Measurements from ENCODE around the gene CAPZA2.
A peak's percentile ranks its signal among the peaks of the same experiment; 100 is the strongest.

The CAPZA2 gene

GRCh38 chr7:116836048-116836447 lies 26.3 kb upstream of the CAPZA2 start:
- no peak overlapping the region for H3K27ac ChIP-seq (ENCODE audit: low read depth, low read length)
- WGBS (ENCODE audit: extremely low coverage, insufficient coverage, low lambda C conversion rate) = no CpG with 5 or more reads among the region's 2 CpGs

GRCh38 chr7:116836911-116837310 lies 25.5 kb upstream of the CAPZA2 start:
- Histone ChIP-seq H3K27me3 (ENCODE audit: insufficient read depth, low read length, poor library complexity) (no peaks in the 10 kb centered on the region), H3K18ac (ENCODE audit: low read length) (no peak overlapping the region), H4K5ac (ENCODE audit: low read length) (no peak overlapping the region), H3K4me2 (ENCODE audit: low read length) (no peak overlapping the region), H3K4ac (ENCODE audit: low read depth, low read length) (no peak overlapping the region), H3K56ac (ENCODE audit: low read length) (no peak overlapping the region), H2BK15ac (replicated peaks; ENCODE audit: low read depth) (no peak overlapping the region), H3K27ac (ENCODE audit: low read depth, low read length) (no peak overlapping the region), H3K79me1 (ENCODE audit: low read length) (no peaks in the 10 kb centered on the region), H3K79me2 (ENCODE audit: control insufficient read depth, insufficient read depth, low read length) (no peaks in the 10 kb centered on the region), H4K8ac (ENCODE audit: low read depth, low read length) (no peak overlapping the region), H2BK120ac (ENCODE audit: low read depth, low read length) (no peak overlapping the region), H3K9ac (ENCODE audit: low read length) (no peak overlapping the region), H3K36me3 (ENCODE audit: control insufficient read depth, insufficient read depth, low read length) (no peaks in the 10 kb centered on the region), H2AK5ac (ENCODE audit: low read length) (no peak overlapping the region), H3K23ac (ENCODE audit: low read length) (no peak overlapping the region), H3K4me1 (ENCODE audit: control insufficient read depth, low read depth, low read length) (no peaks in the 10 kb centered on the region), H2BK5ac (ENCODE audit: low read length) (no peak overlapping the region), H3K4me3 (ENCODE audit: low read length) (no peak overlapping the region)
- no CpG with 5 or more reads among the region's 4 CpGs for WGBS (ENCODE audit: extremely low coverage, insufficient coverage, low lambda C conversion rate)
- DNase-seq = no peak

More at GRCh38 chr7:116836048-116836447, 26.3 kb upstream of the CAPZA2 start:
- H3K36me3 ChIP-seq (ENCODE audit: control insufficient read depth, insufficient read depth, low read length) = no peaks in the 10 kb centered on the region
- H3K4me2 ChIP-seq (ENCODE audit: low read length) = no peak overlapping the region
- no peaks in the 10 kb centered on the region for H3K79me2 ChIP-seq (ENCODE audit: control insufficient read depth, insufficient read depth, low read length)
- H3K4me1 ChIP-seq (ENCODE audit: control insufficient read depth, low read depth, low read length) = no peaks in the 10 kb centered on the region
- no peak overlapping the region for H3K9ac ChIP-seq (ENCODE audit: low read length)
- no peak overlapping the region for H2BK15ac ChIP-seq (replicated peaks; ENCODE audit: low read depth)
- H3K4ac ChIP-seq (ENCODE audit: low read depth, low read length) = no peak overlapping the region
- H2BK5ac ChIP-seq (ENCODE audit: low read length) = no peak overlapping the region
- no peak overlapping the region for H2BK120ac ChIP-seq (ENCODE audit: low read depth, low read length)
- H3K4me3 ChIP-seq (ENCODE audit: low read length) = no peak overlapping the region
- H3K18ac ChIP-seq (ENCODE audit: low read length) = no peak overlapping the region
- no peak overlapping the region for H4K8ac ChIP-seq (ENCODE audit: low read depth, low read length)
- no peak overlapping the region for H3K56ac ChIP-seq (ENCODE audit: low read length)
- H3K79me1 ChIP-seq (ENCODE audit: low read length) = no peaks in the 10 kb centered on the region
- no peak overlapping the region for H4K5ac ChIP-seq (ENCODE audit: low read length)
- H3K27me3 ChIP-seq (ENCODE audit: insufficient read depth, low read length, poor library complexity) = no peaks in the 10 kb centered on the region
- DNase-seq = no peak
- no peak overlapping the region for H3K23ac ChIP-seq (ENCODE audit: low read length)
- no peak overlapping the region for H2AK5ac ChIP-seq (ENCODE audit: low read length)

GRCh38 chr7:116837586-116837985 lies 24.8 kb upstream of the CAPZA2 start:
- no CpG with 5 or more reads among the region's 3 CpGs for WGBS (ENCODE audit: extremely low coverage, insufficient coverage, low lambda C conversion rate)
- Histone ChIP-seq H3K9ac (ENCODE audit: low read length) (no peak overlapping the region), H3K36me3 (ENCODE audit: control insufficient read depth, insufficient read depth, low read length) (no peaks in the 10 kb centered on the region), H3K27ac (ENCODE audit: low read depth, low read length) (no peak overlapping the region), H3K18ac (ENCODE audit: low read length) (no peak overlapping the region), H2AK5ac (ENCODE audit: low read length) (no peak overlapping the region), H3K4me3 (ENCODE audit: low read length) (no peak overlapping the region), H4K8ac (ENCODE audit: low read depth, low read length) (no peak overlapping the region), H2BK120ac (ENCODE audit: low read depth, low read length) (no peak overlapping the region), H3K4me2 (ENCODE audit: low read length) (no peak overlapping the region), H3K27me3 (ENCODE audit: insufficient read depth, low read length, poor library complexity) (no peaks in the 10 kb centered on the region), H4K5ac (ENCODE audit: low read length) (no peak overlapping the region), H3K79me2 (ENCODE audit: control insufficient read depth, insufficient read depth, low read length) (no peaks in the 10 kb centered on the region), H3K23ac (ENCODE audit: low read length) (no peak overlapping the region), H3K56ac (ENCODE audit: low read length) (no peak overlapping the region), H3K79me1 (ENCODE audit: low read length) (no peaks in the 10 kb centered on the region), H2BK15ac (replicated peaks; ENCODE audit: low read depth) (no peak overlapping the region), H2BK5ac (ENCODE audit: low read length) (no peak overlapping the region), H3K4ac (ENCODE audit: low read depth, low read length) (no peak overlapping the region), H3K4me1 (ENCODE audit: control insufficient read depth, low read depth, low read length) (no peaks in the 10 kb centered on the region)
- no peak for DNase-seq

- Histone ChIP-seq H3K23ac (ENCODE audit: low read length) (no peak overlapping the region), H3K4me2 (ENCODE audit: low read length) (no peak overlapping the region), H3K4me1 (ENCODE audit: control insufficient read depth, low read depth, low read length) (no peaks in the 10 kb centered on the region), H3K79me1 (ENCODE audit: low read length) (no peaks in the 10 kb centered on the region), H3K4ac (ENCODE audit: low read depth, low read length) (no peak overlapping the region), H3K79me2 (ENCODE audit: control insufficient read depth, insufficient read depth, low read length) (no peaks in the 10 kb centered on the region), H3K18ac (ENCODE audit: low read length) (no peak overlapping the region), H4K5ac (ENCODE audit: low read length) (no peak overlapping the region), H2BK15ac (replicated peaks; ENCODE audit: low read depth) (no peak overlapping the region), H3K9ac (ENCODE audit: low read length) (no peak overlapping the region), H3K27ac (ENCODE audit: low read depth, low read length) (no peak overlapping the region), H3K27me3 (ENCODE audit: insufficient read depth, low read length, poor library complexity) (no peaks in the 10 kb centered on the region), H3K4me3 (ENCODE audit: low read length) (no peak overlapping the region), H2BK120ac (ENCODE audit: low read depth, low read length) (no peak overlapping the region), H4K8ac (ENCODE audit: low read depth, low read length) (no peak overlapping the region), H2BK5ac (ENCODE audit: low read length) (no peak overlapping the region), H3K56ac (ENCODE audit: low read length) (no peak overlapping the region), H3K36me3 (ENCODE audit: control insufficient read depth, insufficient read depth, low read length) (no peaks in the 10 kb centered on the region), H2AK5ac (ENCODE audit: low read length) (no peak overlapping the region)
- WGBS (ENCODE audit: extremely low coverage, insufficient coverage, low lambda C conversion rate) = no CpG with 5 or more reads among the region's 5 CpGs
- DNase-seq = peak; percentile 19
These were observed 22.1 kb upstream of the CAPZA2 start for GRCh38 chr7:116840256-116840655.

- WGBS (ENCODE audit: extremely low coverage, insufficient coverage, low lambda C conversion rate) = no CpG with 5 or more reads among the region's 1 CpG
These were observed 20.0 kb upstream of the CAPZA2 start for GRCh38 chr7:116842371-116842770.

GRCh38 chr7:116843378-116843777 lies 19.0 kb upstream of the CAPZA2 start:
- Histone ChIP-seq H3K27ac (ENCODE audit: low read depth, low read length) (no peak overlapping the region), H3K4me3 (ENCODE audit: low read length) (no peak overlapping the region), H3K36me3 (ENCODE audit: control insufficient read depth, insufficient read depth, low read length) (no peaks in the 10 kb centered on the region), H3K4me2 (ENCODE audit: low read length) (no peak overlapping the region), H2AK5ac (ENCODE audit: low read length) (no peak overlapping the region), H3K9ac (ENCODE audit: low read length) (no peak overlapping the region), H3K79me1 (ENCODE audit: low read length) (no peaks in the 10 kb centered on the region), H3K4ac (ENCODE audit: low read depth, low read length) (no peak overlapping the region), H3K27me3 (ENCODE audit: insufficient read depth, low read length, poor library complexity) (no peaks in the 10 kb centered on the region), H4K5ac (ENCODE audit: low read length) (no peak overlapping the region), H3K18ac (ENCODE audit: low read length) (no peak overlapping the region), H2BK120ac (ENCODE audit: low read depth, low read length) (no peak overlapping the region), H3K23ac (ENCODE audit: low read length) (no peak overlapping the region), H3K79me2 (ENCODE audit: control insufficient read depth, insufficient read depth, low read length) (no peaks in the 10 kb centered on the region), H4K8ac (ENCODE audit: low read depth, low read length) (no peak overlapping the region), H3K4me1 (ENCODE audit: control insufficient read depth, low read depth, low read length) (no peaks in the 10 kb centered on the region), H3K56ac (ENCODE audit: low read length) (no peak overlapping the region), H2BK15ac (replicated peaks; ENCODE audit: low read depth) (no peak overlapping the region), H2BK5ac (ENCODE audit: low read length) (no peak overlapping the region)
- DNase-seq = no peak
- no CpG with 5 or more reads among the region's 4 CpGs for WGBS (ENCODE audit: extremely low coverage, insufficient coverage, low lambda C conversion rate)

More at GRCh38 chr7:116842371-116842770, 20.0 kb upstream of the CAPZA2 start:
- no peaks in the 10 kb centered on the region for H3K4me1 ChIP-seq (ENCODE audit: control insufficient read depth, low read depth, low read length)
- H3K4me2 ChIP-seq (ENCODE audit: low read length) = no peak overlapping the region
- no peaks in the 10 kb centered on the region for H3K79me1 ChIP-seq (ENCODE audit: low read length)
- no peak overlapping the region for H3K56ac ChIP-seq (ENCODE audit: low read length)
- no peak overlapping the region for H3K18ac ChIP-seq (ENCODE audit: low read length)
- no peak overlapping the region for H2AK5ac ChIP-seq (ENCODE audit: low read length)
- no peak overlapping the region for H2BK15ac ChIP-seq (replicated peaks; ENCODE audit: low read depth)
- H2BK120ac ChIP-seq (ENCODE audit: low read depth, low read length) = no peak overlapping the region
- no peak overlapping the region for H4K5ac ChIP-seq (ENCODE audit: low read length)
- no peaks in the 10 kb centered on the region for H3K27me3 ChIP-seq (ENCODE audit: insufficient read depth, low read length, poor library complexity)
- no peak overlapping the region for H3K9ac ChIP-seq (ENCODE audit: low read length)
- no peaks in the 10 kb centered on the region for H3K36me3 ChIP-seq (ENCODE audit: control insufficient read depth, insufficient read depth, low read length)
- no peak overlapping the region for H3K27ac ChIP-seq (ENCODE audit: low read depth, low read length)
- no peak overlapping the region for H4K8ac ChIP-seq (ENCODE audit: low read depth, low read length)
- DNase-seq = no peak
- no peak overlapping the region for H2BK5ac ChIP-seq (ENCODE audit: low read length)
- H3K4me3 ChIP-seq (ENCODE audit: low read length) = no peak overlapping the region
- H3K79me2 ChIP-seq (ENCODE audit: control insufficient read depth, insufficient read depth, low read length) = no peaks in the 10 kb centered on the region
- no peak overlapping the region for H3K23ac ChIP-seq (ENCODE audit: low read length)
- H3K4ac ChIP-seq (ENCODE audit: low read depth, low read length) = no peak overlapping the region
